ENCODE data around the gene AQP12B.

GRCh38 chr2:240643811-240644150 is 38.9 kb downstream of the AQP12B start:
- TF ChIP-seq CTCF (IDR thresholded peaks at IDR 0.05; ENCODE audit: borderline replicate concordance, extremely low read depth, low read length, poor library complexity, severe bottlenecking), result no peak
- no peak for TF ChIP-seq EZH2 (IDR thresholded peaks at IDR 0.05; ENCODE audit: borderline replicate concordance, low read depth, low read length, severe bottlenecking)
